Stimulated activated CD8-positive, alpha-beta memory T cell treated with anti-CD3 and anti-CD28 coated beads, Interleukin-15, amount 100 ng/mL, for 1 hour (primary cell): ENCODE results near the gene CACHD1.
"Not testable (repeated sequence)": the region's sequence is repeated elsewhere in the genome, so short reads cannot be mapped to it uniquely, and the experiment has no call there.

ENCODE experiments used
- DNase-seq: peaks from one replicate; pipeline ENCODE4 v3.0.0-alpha.2; 2020; ENCODE audit warnings: low read depth

CACHD1 gene

DNA sequence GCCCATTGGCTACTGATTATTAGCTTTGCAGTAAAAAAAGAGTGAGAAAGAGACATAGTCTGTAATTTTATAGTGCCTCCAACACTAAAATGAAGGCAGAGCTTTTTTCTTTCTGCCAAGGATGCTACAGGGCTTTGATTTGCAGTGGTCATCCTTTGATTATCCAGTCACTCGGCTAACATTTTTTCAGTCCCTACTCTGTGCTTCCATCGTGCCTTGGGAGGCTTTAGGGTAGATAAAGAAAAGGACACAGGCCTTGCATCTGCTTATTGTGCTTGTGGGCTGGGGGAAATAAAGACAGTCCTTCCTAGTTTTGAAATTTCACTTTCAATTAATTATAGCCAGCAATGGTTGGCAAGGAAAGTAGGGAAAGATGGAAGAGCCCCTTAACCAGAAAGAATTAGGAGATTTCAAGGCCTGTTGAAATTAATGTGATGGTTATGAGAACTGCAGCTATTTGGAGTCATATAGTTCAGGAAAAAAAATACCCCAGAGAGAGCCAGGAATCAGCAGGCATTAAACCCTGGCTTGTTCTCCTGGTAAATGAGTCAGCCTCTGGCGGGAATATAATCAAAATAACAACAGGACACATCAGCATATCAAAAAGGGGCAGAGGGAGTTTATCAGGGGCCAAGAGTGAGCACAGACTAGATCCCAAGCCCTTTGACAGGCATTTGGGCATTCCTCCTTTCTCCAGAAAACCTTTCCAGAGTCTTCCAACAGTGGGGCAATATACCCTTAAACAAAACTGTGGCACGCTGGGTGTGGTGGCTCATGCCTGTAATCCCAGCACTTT is 27.4 kb downstream of the CACHD1 start:
- no peak for DNase-seq

GRCh38 chr1:64498325-64498724 is 28.4 kb downstream of the CACHD1 start:
- DNase-seq: no peak

DNA sequence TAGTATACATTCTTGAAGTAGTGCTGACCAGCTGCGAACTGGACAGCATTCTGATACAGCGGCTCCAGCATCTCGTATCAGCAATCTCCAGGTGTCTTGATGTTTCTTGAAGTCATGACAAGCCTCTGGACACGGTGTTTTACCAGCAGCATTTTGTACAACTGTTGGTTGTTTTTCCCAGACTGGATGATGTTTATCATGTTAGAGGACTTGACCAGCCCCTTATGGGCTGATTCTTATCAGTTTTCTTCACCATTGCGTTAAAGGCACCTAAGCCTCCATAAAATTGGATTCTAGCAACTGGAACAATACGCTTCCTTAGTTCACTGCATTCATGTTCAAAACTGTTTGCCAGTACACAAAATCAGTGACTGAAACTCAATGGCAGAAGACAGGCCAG is 29.1 kb downstream of the CACHD1 start:
- DNase-seq: no peak

DNA sequence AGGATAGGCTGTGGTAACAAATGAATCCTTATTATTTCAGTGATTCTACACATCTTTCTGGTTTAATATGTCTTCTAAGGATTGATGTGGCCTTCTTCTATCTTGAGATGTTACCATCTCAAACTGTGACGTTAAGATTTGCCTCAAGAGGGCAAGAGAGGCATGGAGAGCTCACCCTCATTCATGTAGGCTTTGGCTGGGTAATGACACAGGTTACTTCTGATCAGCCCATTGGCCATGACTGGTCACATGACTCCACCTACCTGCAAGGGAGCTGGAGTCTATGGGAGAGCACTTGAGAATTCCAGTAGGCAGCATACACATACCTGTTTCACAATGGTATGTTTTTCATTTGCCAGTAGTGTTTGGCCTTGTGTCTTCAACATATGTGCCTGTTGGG is 30.0 kb downstream of the CACHD1 start:
- no peak for DNase-seq

DNA sequence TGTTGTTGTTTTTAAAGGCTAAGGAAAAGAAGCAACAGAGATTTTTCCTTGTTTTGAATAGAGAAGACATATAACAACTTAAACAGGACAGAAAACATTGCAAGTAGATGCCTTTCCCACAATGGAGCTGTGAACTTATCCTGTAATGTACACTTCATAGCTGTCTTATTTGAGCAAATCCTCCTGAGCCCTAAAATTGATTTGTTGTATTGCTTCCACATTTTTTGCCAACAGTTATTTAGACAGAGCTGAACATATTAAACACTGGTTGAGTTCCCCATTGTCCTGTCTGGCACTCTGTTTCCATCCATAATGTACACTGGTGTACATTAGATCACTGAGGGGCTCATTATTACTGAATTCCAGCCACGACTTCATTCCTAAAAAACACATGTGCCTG is 32.2 kb downstream of the CACHD1 start:
- no peak for DNase-seq

- DNase-seq: no peak
These were observed 33.0 kb downstream of the CACHD1 start for GRCh38 chr1:64502931-64503330.

GRCh38 chr1:64505232-64505943 is 35.5 kb downstream of the CACHD1 start:
- no peak for DNase-seq

DNA sequence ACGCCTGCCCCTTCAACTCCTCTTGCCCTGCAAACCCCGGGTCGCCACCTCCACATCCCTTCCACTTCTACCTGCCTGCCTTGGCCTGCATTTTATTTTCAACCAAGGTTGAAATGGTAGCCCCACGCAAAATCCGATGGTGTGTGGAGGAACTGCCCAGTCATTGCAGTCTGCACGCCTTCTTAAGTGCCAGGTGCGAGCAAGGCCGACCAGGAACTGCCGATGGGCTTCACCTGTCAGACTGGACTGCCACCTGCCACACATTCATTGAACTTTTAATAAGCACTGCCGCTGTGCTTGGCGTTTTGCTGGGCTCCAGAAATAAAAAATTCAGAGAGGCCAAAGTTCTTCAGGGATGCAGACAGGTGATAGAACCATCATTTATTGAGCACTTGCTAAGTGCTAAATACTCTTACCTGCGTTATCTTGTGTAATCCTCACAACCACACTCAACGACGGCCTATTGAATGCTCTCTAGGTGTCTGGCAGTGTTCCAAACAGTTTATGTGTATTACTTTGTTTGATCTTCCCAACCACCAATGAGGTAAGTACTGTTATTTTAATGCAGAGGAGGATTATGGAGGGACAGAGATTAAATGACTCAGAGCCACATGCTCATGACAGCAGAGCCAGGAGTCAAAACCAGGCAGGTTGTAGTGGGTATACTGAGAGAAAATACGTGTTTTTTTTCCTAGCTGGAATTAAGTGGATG is 36.2 kb downstream of the CACHD1 start:
- no peak for DNase-seq

DNA sequence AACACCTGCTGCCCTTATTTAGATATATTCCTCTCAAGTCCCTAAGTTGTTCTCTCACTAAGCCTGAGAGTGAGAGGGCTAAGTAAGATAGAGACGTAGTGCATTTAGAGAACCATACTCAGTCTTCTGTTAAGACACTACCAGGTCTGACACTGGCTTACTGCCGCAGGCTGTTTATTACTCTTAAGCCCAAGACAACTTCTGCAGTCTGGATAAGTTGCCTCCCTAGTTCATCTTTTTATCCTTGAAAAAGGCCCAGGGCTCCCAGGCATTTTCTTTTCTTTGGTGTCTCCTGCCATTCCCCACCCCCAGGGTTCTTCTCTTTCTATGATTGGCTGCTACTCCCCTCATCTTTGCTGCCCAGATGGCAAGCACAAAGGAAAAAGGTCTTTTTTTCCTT is 38.7 kb downstream of the CACHD1 start:
- no peak for DNase-seq

GRCh38 chr1:64511044-64511443 is 41.1 kb downstream of the CACHD1 start:
- no peak for DNase-seq

- DNase-seq: not testable (repeated sequence)
These were observed 42.3 kb downstream of the CACHD1 start for GRCh38 chr1:64512206-64512605.

GRCh38 chr1:64513545-64513944 is 43.6 kb downstream of the CACHD1 start:
- no peak for DNase-seq

GRCh38 chr1:64514197-64514765 is 44.4 kb downstream of the CACHD1 start:
- DNase-seq: no peak

DNA sequence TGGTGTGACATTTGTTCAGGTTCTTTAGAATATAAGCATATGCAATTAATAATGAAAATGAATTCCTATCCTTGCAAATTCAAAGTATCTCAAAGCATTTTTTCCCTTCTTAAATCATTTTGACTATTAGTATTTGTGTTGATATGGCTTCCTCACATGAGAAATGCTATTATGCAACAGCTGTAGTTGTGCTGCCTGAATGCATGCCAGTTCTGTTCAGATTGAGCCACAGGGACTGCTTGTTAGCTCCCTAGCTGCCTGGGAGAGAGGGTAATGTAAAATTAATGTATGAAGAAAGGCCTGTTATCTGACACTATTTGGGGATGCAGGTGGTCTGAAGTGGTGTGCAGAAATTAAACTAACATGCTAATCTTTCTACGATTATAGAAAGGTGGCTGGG is 45.5 kb downstream of the CACHD1 start:
- DNase-seq: no peak

DNA sequence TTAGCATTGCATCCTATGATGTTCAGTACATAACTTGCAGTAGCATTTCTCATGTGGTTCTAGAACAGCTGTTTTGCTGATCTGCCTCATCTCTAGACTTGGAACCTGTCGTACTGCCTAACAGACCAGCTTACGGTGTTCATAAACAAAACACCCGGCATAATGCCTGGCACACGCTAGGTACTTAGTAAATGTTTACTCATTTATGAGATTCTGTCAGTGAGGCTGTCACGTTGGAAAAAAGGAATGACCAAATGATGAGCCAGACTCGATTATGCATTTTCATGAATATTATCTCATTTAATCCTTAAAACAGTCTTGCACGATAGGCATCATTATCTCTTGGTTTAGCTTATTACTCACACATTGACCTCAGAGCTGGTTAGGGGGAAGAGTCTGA is 46.4 kb downstream of the CACHD1 start:
- no peak for DNase-seq

- DNase-seq: no peak
These were observed 47.1 kb downstream of the CACHD1 start for GRCh38 chr1:64516803-64517568.

GRCh38 chr1:64517640-64518039 is 47.7 kb downstream of the CACHD1 start:
- no peak for DNase-seq

GRCh38 chr1:64518692-64519481 is 49.0 kb downstream of the CACHD1 start:
- DNase-seq: no peak

- no peak for DNase-seq
These were observed 50.0 kb downstream of the CACHD1 start for GRCh38 chr1:64519901-64520300.

GRCh38 chr1:64522740-64523139 is 52.8 kb downstream of the CACHD1 start:
- DNase-seq: no peak
